K562 (cell line): ENCODE results near the gene BMF. TPM values are rescaled to one million over a fixed set of nuclear protein-coding genes. Genes with fewer than 3 reads are reported as not detected.

ENCODE experiments used
- ATF3 ChIP-seq, 2 experiments: fragments of 450-650 bp in 1 of 2; sonication (generic) in 1 of 2; formaldehyde crosslinking in 1 of 2; IDR thresholded peaks in 1 of 2; conservative IDR thresholded peaks in 1 of 2; 2 replicates each; pipeline versions ENCODE4 v1.6.1 to v1.8.1; 2016 to 2023; ENCODE audit warnings: mild to moderate bottlenecking in 2 of 2, moderate library complexity in 2 of 2, inconsistent platforms in 1 of 2, missing genetic modification reagents in 1 of 2
- CC2D1A ChIP-seq: fragments of 450-650 bp; IDR thresholded peaks from 2 replicates; pipeline ENCODE4 v1.6.1; 2017; ENCODE audit warnings: mild to moderate bottlenecking
- ETV5 ChIP-seq: sonication (generic); formaldehyde crosslinking; IDR thresholded peaks from 2 replicates; pipeline ENCODE4 v1.4.0; 2020; ENCODE audit warnings: low read depth, mild to moderate bottlenecking, missing genetic modification reagents
- GATAD2B ChIP-seq: fragments of 450-650 bp; IDR thresholded peaks from 2 replicates; pipeline ENCODE4 v1.6.1; 2017; ENCODE audit warnings: mild to moderate bottlenecking, borderline replicate concordance
- KLF10 ChIP-seq: fragments of 250-450 bp; sonication (Bioruptor Pico); IDR thresholded peaks from 2 replicates; pipeline ENCODE4 v1.6.1; 2021; ENCODE audit warnings: matching md5 sums
- MYNN ChIP-seq, 2 experiments: sonication (generic); formaldehyde crosslinking in 1 of 2; IDR thresholded peaks; 2 replicates each; pipeline versions ENCODE4 v1.5.0 to v1.6.1; 2016 to 2020; ENCODE audit warnings: antibody characterized with exemption in 1 of 2, missing genetic modification reagents in 1 of 2
- RAD21 ChIP-seq, 2 experiments: fragments of 250-450 bp in 1 of 2; fragments of 450-650 bp in 1 of 2; sonication (Bioruptor Pico) in 1 of 2; formaldehyde crosslinking in 1 of 2; IDR thresholded peaks in 1 of 2; conservative IDR thresholded peaks in 1 of 2; 2 replicates each; pipeline versions ENCODE4 v1.4.0 to v1.8.0; 2020 to 2022; ENCODE audit warnings: mild to moderate bottlenecking in 2 of 2, moderate library complexity in 1 of 2
- RFX1 ChIP-seq: fragments of 450-650 bp; IDR thresholded peaks from 2 replicates; pipeline ENCODE4 v1.6.1; 2016; ENCODE audit warnings: mild to moderate bottlenecking, moderate library complexity
- TAF1 ChIP-seq: IDR thresholded peaks from 2 replicates; pipeline ENCODE4 v1.6.1; 2011; ENCODE audit warnings: mild to moderate bottlenecking, low read length, moderate library complexity; ENCODE audit not compliant: insufficient read depth, control insufficient read depth, severe bottlenecking; ENCODE audit errors: extremely low read depth
- TCF3 ChIP-seq: sonication (generic); formaldehyde crosslinking; IDR thresholded peaks from 2 replicates; pipeline ENCODE4 v1.4.0; 2020; ENCODE audit warnings: mild to moderate bottlenecking, missing genetic modification reagents
- TCF7L2 ChIP-seq: fragments of 150-350 bp; IDR thresholded peaks from 2 replicates; pipeline ENCODE4 v1.6.1; 2016; ENCODE audit warnings: low read depth, mild to moderate bottlenecking, low read length, moderate library complexity
- TFAP4 ChIP-seq: sonication (generic); formaldehyde crosslinking; IDR thresholded peaks from 2 replicates; pipeline ENCODE4 v1.8.0; 2022; ENCODE audit warnings: missing genetic modification reagents, mild to moderate bottlenecking, moderate library complexity, borderline replicate concordance
- USF2 ChIP-seq: sonication (generic); formaldehyde crosslinking; IDR thresholded peaks from 2 replicates; pipeline ENCODE4 v1.5.0; 2020; ENCODE audit warnings: missing genetic modification reagents
- YY1 ChIP-seq, 3 experiments: IDR thresholded peaks; 2 replicates each; pipeline ENCODE4 v1.6.1; 2011; ENCODE audit warnings: low read length in 2 of 3, mild to moderate bottlenecking in 2 of 3, moderate library complexity in 2 of 3, borderline replicate concordance in 1 of 3, control low read depth in 1 of 3, low read depth in 1 of 3; ENCODE audit not compliant: insufficient read depth in 3 of 3, insufficient replicate concordance in 2 of 3, control insufficient read depth in 1 of 3, insufficient read length in 1 of 3; ENCODE audit errors: extremely low read depth in 1 of 3
- ZNF121 ChIP-seq: sonication (generic); formaldehyde crosslinking; conservative IDR thresholded peaks from 2 replicates; pipeline ENCODE4 v1.8.0; 2022; ENCODE audit warnings: missing genetic modification reagents
- ZNF518B ChIP-seq: fragments of 250-450 bp; sonication (Bioruptor Pico); IDR thresholded peaks from 2 replicates; pipeline ENCODE4 v1.5.0; 2021; ENCODE audit warnings: mild to moderate bottlenecking, moderate library complexity
- polyA plus RNA-seq, 8 experiments: library from polyadenylated mRNA; depleted of rRNA in 4 of 8; stranded (reverse) in 5 of 8; unstranded in 3 of 8; fragments of >200 nt; fragmentation: Nextera tagmentation in 2 of 8; fragmentation: Illumina TruSeq in 1 of 8; extraction: Ambion mirVana in 2 of 8; extraction: Trizol in 1 of 8; gene quantifications; 2 replicates each; pipeline versions ENCODE4 v1.2.1 to v1.2.3, GENCODE V29; 2011 to 2014; ENCODE audit warnings: inconsistent platforms in 1 of 8, missing spikeins in 1 of 8
- total RNA-seq, 7 experiments: library from RNA; depleted of rRNA in 6 of 7; stranded (reverse); fragments of >200 nt in 6 of 7; fragmentation: Illumina TruSeq in 2 of 7; extraction: Trizol in 2 of 7; gene quantifications; 2 replicates each; pipeline versions ENCODE4 v1.2.1 to v1.2.3, GENCODE V29; 2011 to 2021; ENCODE audit warnings: low replicate concordance in 1 of 7

BMF gene
- total and polyA plus RNA-seq, 9 of the 15 experiments (the other 6 are each of a cell fraction or from before 2014, with no cell fraction given): 0.25 to 0.91 (median 0.59) TPM; not detected in 2

- TF ChIP-seq TFAP4 (peak; percentile 78), YY1 (IDR thresholded peaks at IDR 0.05; ENCODE audit: borderline replicate concordance in 1 of 3, control insufficient read depth in 1 of 3, extremely low read depth in 1 of 3, insufficient read depth in 3 of 3, insufficient read length in 1 of 3, insufficient replicate concordance in 2 of 3, low read depth in 1 of 3, low read length in 2 of 3) (peak in 2 of 3 experiments; percentile 74 to 85), KLF10 (CRISPR knock-in tag) (no peak), TCF7L2 (no peak), ETV5 (0 out of 2 replicates have a peak, but pooled peaks have one; percentile 50), TAF1 (no peak), MYNN (IDR thresholded peaks at IDR 0.05) (peak; percentile 46; the same call in 1 of the 2 replicates), MYNN (CRISPR knock-in tag; IDR thresholded peaks at IDR 0.05) (no peak), GATAD2B (peak; percentile 79; the same call in 1 of the 2 replicates), TCF3 (CRISPR knock-in tag) (peak; percentile 21; the same call in 1 of the 2 replicates), ATF3 (IDR thresholded peaks at IDR 0.05) (no peak), ATF3 (CRISPR knock-in tag; conservative IDR thresholded peaks at IDR 0.05) (0 out of 2 replicates have a peak, but pooled peaks have one; percentile 56), ZNF518B (no peak), USF2 (no peak), ZNF121 (CRISPR knock-in tag) (no peak), CC2D1A (peak; percentile 83), RFX1 (peak; percentile 55), RAD21 (CRISPR knock-in tag; conservative IDR thresholded peaks at IDR 0.05 in 1 of 2, IDR thresholded peaks at IDR 0.05 in 1 of 2) (peak; percentile 96 to 98)
Measured at GRCh38 chr15:40044717-40045571, 63.7 kb downstream of the BMF start (continued).
